ENCODE measurements around the gene ME3.

DNA sequence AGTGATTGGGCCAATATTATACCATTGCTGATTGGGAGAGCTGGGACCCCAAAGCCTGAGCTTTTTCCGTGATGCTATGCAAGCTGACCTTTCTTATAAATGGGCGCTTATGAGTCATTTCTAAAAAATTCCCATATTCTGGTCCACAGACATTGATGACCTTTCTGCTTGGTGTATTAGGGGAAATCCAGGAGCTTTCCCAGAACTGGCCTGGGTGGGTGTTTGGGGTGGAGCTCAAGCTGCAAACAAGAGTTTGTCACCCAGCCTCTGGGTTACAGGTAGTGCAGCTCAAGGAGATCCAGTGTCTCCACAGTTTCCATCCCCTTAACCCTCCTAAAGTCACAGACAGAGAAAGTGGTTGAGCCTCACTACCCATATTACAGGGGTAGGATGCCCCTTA lies 230.0 kb downstream of the ME3 start:
- TF ChIP-seq, protein P1, sequence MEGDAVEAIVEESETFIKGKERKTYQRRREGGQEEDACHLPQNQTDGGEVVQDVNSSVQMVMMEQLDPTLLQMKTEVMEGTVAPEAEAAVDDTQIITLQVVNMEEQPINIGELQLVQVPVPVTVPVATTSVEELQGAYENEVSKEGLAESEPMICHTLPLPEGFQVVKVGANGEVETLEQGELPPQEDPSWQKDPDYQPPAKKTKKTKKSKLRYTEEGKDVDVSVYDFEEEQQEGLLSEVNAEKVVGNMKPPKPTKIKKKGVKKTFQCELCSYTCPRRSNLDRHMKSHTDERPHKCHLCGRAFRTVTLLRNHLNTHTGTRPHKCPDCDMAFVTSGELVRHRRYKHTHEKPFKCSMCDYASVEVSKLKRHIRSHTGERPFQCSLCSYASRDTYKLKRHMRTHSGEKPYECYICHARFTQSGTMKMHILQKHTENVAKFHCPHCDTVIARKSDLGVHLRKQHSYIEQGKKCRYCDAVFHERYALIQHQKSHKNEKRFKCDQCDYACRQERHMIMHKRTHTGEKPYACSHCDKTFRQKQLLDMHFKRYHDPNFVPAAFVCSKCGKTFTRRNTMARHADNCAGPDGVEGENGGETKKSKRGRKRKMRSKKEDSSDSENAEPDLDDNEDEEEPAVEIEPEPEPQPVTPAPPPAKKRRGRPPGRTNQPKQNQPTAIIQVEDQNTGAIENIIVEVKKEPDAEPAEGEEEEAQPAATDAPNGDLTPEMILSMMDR (conservative IDR thresholded peaks at IDR 0.05 in 1 of 2, IDR thresholded peaks at IDR 0.05 in 1 of 2; ENCODE audit: low read depth in 1 of 2, low read length in 2 of 2): no peak
- no peak for TF ChIP-seq EZH2 (IDR thresholded peaks at IDR 0.05; ENCODE audit: low read length, missing control alignments)

Measured in fibroblast of lung (primary cell).